ENCODE measurements around the gene SMYD3.

SMYD3 gene

GRCh38 chr1:246169486-246169885 is 337.6 kb downstream of the SMYD3 start:
- no peaks in the 10 kb centered on the region for H3K27me3 ChIP-seq (ENCODE audit: insufficient read depth, poor library complexity, severe bottlenecking)
- H3K27ac ChIP-seq (replicated peaks): no peak overlapping the region
- H3K4me3 ChIP-seq (replicated peaks; ENCODE audit: insufficient read depth, low read length): no peak overlapping the region
- no peak for TF ChIP-seq REST (IDR thresholded peaks at IDR 0.05; ENCODE audit: insufficient replicate concordance, low read depth)
- no peak for TF ChIP-seq POLR2AphosphoS5 (IDR thresholded peaks at IDR 0.05; ENCODE audit: low read depth)
- no peak for TF ChIP-seq GABPA (IDR thresholded peaks at IDR 0.05; ENCODE audit: low read depth)
- no peak for TF ChIP-seq SPI1 (IDR thresholded peaks at IDR 0.05; ENCODE audit: borderline replicate concordance, low read depth)
- TF ChIP-seq, protein P1, sequence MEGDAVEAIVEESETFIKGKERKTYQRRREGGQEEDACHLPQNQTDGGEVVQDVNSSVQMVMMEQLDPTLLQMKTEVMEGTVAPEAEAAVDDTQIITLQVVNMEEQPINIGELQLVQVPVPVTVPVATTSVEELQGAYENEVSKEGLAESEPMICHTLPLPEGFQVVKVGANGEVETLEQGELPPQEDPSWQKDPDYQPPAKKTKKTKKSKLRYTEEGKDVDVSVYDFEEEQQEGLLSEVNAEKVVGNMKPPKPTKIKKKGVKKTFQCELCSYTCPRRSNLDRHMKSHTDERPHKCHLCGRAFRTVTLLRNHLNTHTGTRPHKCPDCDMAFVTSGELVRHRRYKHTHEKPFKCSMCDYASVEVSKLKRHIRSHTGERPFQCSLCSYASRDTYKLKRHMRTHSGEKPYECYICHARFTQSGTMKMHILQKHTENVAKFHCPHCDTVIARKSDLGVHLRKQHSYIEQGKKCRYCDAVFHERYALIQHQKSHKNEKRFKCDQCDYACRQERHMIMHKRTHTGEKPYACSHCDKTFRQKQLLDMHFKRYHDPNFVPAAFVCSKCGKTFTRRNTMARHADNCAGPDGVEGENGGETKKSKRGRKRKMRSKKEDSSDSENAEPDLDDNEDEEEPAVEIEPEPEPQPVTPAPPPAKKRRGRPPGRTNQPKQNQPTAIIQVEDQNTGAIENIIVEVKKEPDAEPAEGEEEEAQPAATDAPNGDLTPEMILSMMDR (IDR thresholded peaks at IDR 0.05; ENCODE audit: insufficient read depth, low read length): no peak
- DNase-seq (ENCODE audit: low read depth in 1 of 2, low spot score in 1 of 2): no peak

- Histone ChIP-seq H3K27me3 (ENCODE audit: insufficient read depth, poor library complexity, severe bottlenecking) (no peaks in the 10 kb centered on the region), H3K4me3 (replicated peaks; ENCODE audit: insufficient read depth, low read length) (no peak overlapping the region), H3K27ac (replicated peaks) (no peak overlapping the region)
- no peak for DNase-seq (ENCODE audit: low read depth in 1 of 2, low spot score in 1 of 2)
- TF ChIP-seq POLR2AphosphoS5 (IDR thresholded peaks at IDR 0.05; ENCODE audit: low read depth) (no peak), GABPA (IDR thresholded peaks at IDR 0.05; ENCODE audit: low read depth) (no peak), REST (IDR thresholded peaks at IDR 0.05; ENCODE audit: insufficient replicate concordance, low read depth) (no peak), SPI1 (IDR thresholded peaks at IDR 0.05; ENCODE audit: borderline replicate concordance, low read depth) (no peak)
- TF ChIP-seq, protein P1 (IDR thresholded peaks at IDR 0.05; ENCODE audit: insufficient read depth, low read length): no peak
Measured at GRCh38 chr1:246169019-246169418, 338.1 kb downstream of the SMYD3 start.

DNA sequence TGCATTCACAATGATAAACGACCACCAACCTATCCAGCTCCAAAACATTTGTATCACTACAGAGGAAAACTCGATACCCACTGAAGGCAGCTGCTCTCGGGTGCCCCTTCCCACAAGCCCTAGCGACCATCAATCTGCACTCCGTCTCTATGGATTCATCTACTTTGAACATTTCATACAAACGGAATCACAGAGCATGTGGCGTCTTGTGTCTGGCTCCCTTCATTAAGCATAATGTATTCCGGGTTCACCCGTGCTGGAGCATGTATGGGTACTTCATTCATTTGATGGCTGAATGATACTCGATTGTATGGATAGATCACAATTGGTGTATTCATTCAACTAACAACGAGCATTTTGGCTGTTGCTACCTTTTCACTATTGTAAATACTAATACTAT is 340.2 kb downstream of the SMYD3 start:
- Histone ChIP-seq H3K27me3 (ENCODE audit: insufficient read depth, poor library complexity, severe bottlenecking) (no peaks in the 10 kb centered on the region), H3K4me3 (replicated peaks; ENCODE audit: insufficient read depth, low read length) (no peak overlapping the region), H3K27ac (replicated peaks) (no peak overlapping the region)
- DNase-seq (ENCODE audit: low read depth in 1 of 2, low spot score in 1 of 2): no peak
- TF ChIP-seq SPI1 (IDR thresholded peaks at IDR 0.05; ENCODE audit: borderline replicate concordance, low read depth) (no peak), POLR2AphosphoS5 (IDR thresholded peaks at IDR 0.05; ENCODE audit: low read depth) (no peak)

GRCh38 chr1:246165826-246166709 is 341.0 kb downstream of the SMYD3 start:
- TF ChIP-seq, protein P1 (IDR thresholded peaks at IDR 0.05; ENCODE audit: insufficient read depth, low read length): no peak
- TF ChIP-seq GABPA (IDR thresholded peaks at IDR 0.05; ENCODE audit: low read depth) (no peak), SPI1 (IDR thresholded peaks at IDR 0.05; ENCODE audit: borderline replicate concordance, low read depth) (no peak), POLR2AphosphoS5 (IDR thresholded peaks at IDR 0.05; ENCODE audit: low read depth) (no peak), REST (IDR thresholded peaks at IDR 0.05; ENCODE audit: insufficient replicate concordance, low read depth) (no peak)
- H3K4me3 ChIP-seq (replicated peaks; ENCODE audit: insufficient read depth, low read length): no peak overlapping the region
- DNase-seq (ENCODE audit: low read depth in 1 of 2, low spot score in 1 of 2): no peak
- no peak overlapping the region for H3K27ac ChIP-seq (replicated peaks)
- H3K27me3 ChIP-seq (ENCODE audit: insufficient read depth, poor library complexity, severe bottlenecking): no peaks in the 10 kb centered on the region
